ENCODE data around the gene CFAP299. TPM values are rescaled to one million over a fixed set of nuclear protein-coding genes. Genes with fewer than 3 reads are reported as not detected.

CFAP299 gene
- total RNA-seq, 1 donor, result 2.5 TPM

- H3K36me3 ChIP-seq (ENCODE audit: insufficient read depth, low read length), result peaks cover 5% of the 10 kb centered on the region
- peaks cover 3% of the 10 kb centered on the region for H3K79me2 ChIP-seq (ENCODE audit: insufficient read depth, low read length)
- H3K4me1 ChIP-seq (ENCODE audit: insufficient read depth, low read length), result peaks cover 15% of the 10 kb centered on the region
- H3K27me3 ChIP-seq (ENCODE audit: insufficient read depth, low read length), result no peaks in the 10 kb centered on the region
- no peak overlapping the region for H3K4me3 ChIP-seq (ENCODE audit: insufficient read depth, low read length)
- no peak overlapping the region for H3K4me2 ChIP-seq (ENCODE audit: insufficient read depth, low read length)
- DNase-seq (ENCODE audit: insufficient read length, low spot score, missing footprints), result no peak
- peak; percentile 77 for TF ChIP-seq CTCF (IDR thresholded peaks at IDR 0.05; ENCODE audit: extremely low read depth, low read depth, low read length)
- H3K27ac ChIP-seq (ENCODE audit: low read depth, low read length), result no peak overlapping the region
- H4K20me1 ChIP-seq (ENCODE audit: insufficient read depth, low read length), result peaks cover 5% of the 10 kb centered on the region
- H2AFZ ChIP-seq (ENCODE audit: low read length), result no peak overlapping the region
- H3K9me3 ChIP-seq (ENCODE audit: low read depth, low read length), result no peaks in the 10 kb centered on the region
Measured at GRCh38 chr4:80362578-80363181, 27.1 kb downstream of the CFAP299 start.

- H3K79me2 ChIP-seq (ENCODE audit: insufficient read depth, low read length), result no peaks in the 10 kb centered on the region
- no peak overlapping the region for H3K4me3 ChIP-seq (ENCODE audit: insufficient read depth, low read length)
- peak; percentile 83 for TF ChIP-seq CTCF (IDR thresholded peaks at IDR 0.05; ENCODE audit: extremely low read depth, low read depth, low read length)
- H3K27ac ChIP-seq (ENCODE audit: low read depth, low read length), result no peak overlapping the region
- peaks cover 14% of the 10 kb centered on the region for H3K36me3 ChIP-seq (ENCODE audit: insufficient read depth, low read length)
- H3K4me1 ChIP-seq (ENCODE audit: insufficient read depth, low read length), result peaks cover 12% of the 10 kb centered on the region
- no peak overlapping the region for H2AFZ ChIP-seq (ENCODE audit: low read length)
- H3K4me2 ChIP-seq (ENCODE audit: insufficient read depth, low read length), result no peak overlapping the region
- H3K27me3 ChIP-seq (ENCODE audit: insufficient read depth, low read length), result no peaks in the 10 kb centered on the region
- H3K9me3 ChIP-seq (ENCODE audit: low read depth, low read length), result no peaks in the 10 kb centered on the region
- peaks cover 5% of the 10 kb centered on the region for H4K20me1 ChIP-seq (ENCODE audit: insufficient read depth, low read length)
- no peak for DNase-seq (ENCODE audit: insufficient read length, low spot score, missing footprints)
Measured at GRCh38 chr4:80365928-80366327, 30.4 kb downstream of the CFAP299 start.

- H3K27me3 ChIP-seq (ENCODE audit: insufficient read depth, low read length), result no peaks in the 10 kb centered on the region
- peaks cover 14% of the 10 kb centered on the region for H3K36me3 ChIP-seq (ENCODE audit: insufficient read depth, low read length)
- peaks cover 11% of the 10 kb centered on the region for H3K4me1 ChIP-seq (ENCODE audit: insufficient read depth, low read length)
- H3K9me3 ChIP-seq (ENCODE audit: low read depth, low read length), result no peaks in the 10 kb centered on the region
- DNase-seq (ENCODE audit: insufficient read length, low spot score, missing footprints), result no peak
- H3K79me2 ChIP-seq (ENCODE audit: insufficient read depth, low read length), result no peaks in the 10 kb centered on the region
- H3K4me3 ChIP-seq (ENCODE audit: insufficient read depth, low read length), result no peak overlapping the region
- peak; percentile 11 for TF ChIP-seq CTCF (IDR thresholded peaks at IDR 0.05; ENCODE audit: extremely low read depth, low read depth, low read length)
- H4K20me1 ChIP-seq (ENCODE audit: insufficient read depth, low read length), result peaks cover 5% of the 10 kb centered on the region
- no peak overlapping the region for H3K27ac ChIP-seq (ENCODE audit: low read depth, low read length)
- no peak overlapping the region for H3K4me2 ChIP-seq (ENCODE audit: insufficient read depth, low read length)
- H2AFZ ChIP-seq (ENCODE audit: low read length), result no peak overlapping the region
Measured at GRCh38 chr4:80367737-80368136, 32.2 kb downstream of the CFAP299 start.

GRCh38 chr4:80370635-80371034, 35.1 kb downstream of the CFAP299 start:
- no peak overlapping the region for H3K27ac ChIP-seq (ENCODE audit: low read depth, low read length)
- H4K20me1 ChIP-seq (ENCODE audit: insufficient read depth, low read length), result peaks cover 5% of the 10 kb centered on the region
- no peak overlapping the region for H3K4me3 ChIP-seq (ENCODE audit: insufficient read depth, low read length)
- H3K79me2 ChIP-seq (ENCODE audit: insufficient read depth, low read length), result no peaks in the 10 kb centered on the region
- H3K36me3 ChIP-seq (ENCODE audit: insufficient read depth, low read length), result peaks cover 9% of the 10 kb centered on the region
- H3K4me1 ChIP-seq (ENCODE audit: insufficient read depth, low read length), result peaks cover 11% of the 10 kb centered on the region
- no peak for DNase-seq (ENCODE audit: insufficient read length, low spot score, missing footprints)
- no peak for TF ChIP-seq CTCF (IDR thresholded peaks at IDR 0.05; ENCODE audit: extremely low read depth, low read depth, low read length)
- H3K9me3 ChIP-seq (ENCODE audit: low read depth, low read length), result no peaks in the 10 kb centered on the region
- H2AFZ ChIP-seq (ENCODE audit: low read length), result no peak overlapping the region
- H3K4me2 ChIP-seq (ENCODE audit: insufficient read depth, low read length), result no peak overlapping the region
- H3K27me3 ChIP-seq (ENCODE audit: insufficient read depth, low read length), result no peaks in the 10 kb centered on the region
